CD14-positive monocyte (primary cell): ENCODE data around the gene C19orf67. TPM values are rescaled to one million over a fixed set of nuclear protein-coding genes. Genes with fewer than 3 reads are reported as not detected.

Experiments
- DNase-seq, 3 donors: peaks; one replicate each; pipeline ENCODE4 v3.0.0-alpha.2; 2011 to 2022
- H2AFZ ChIP-seq: 2 replicates; pipeline ENCODE4 v1.6.0; 2012; ENCODE audit warnings: mild to moderate bottlenecking, low read depth, low read length, inconsistent platforms; ENCODE audit not compliant: insufficient read depth, poor library complexity, severe bottlenecking
- H3K27ac ChIP-seq, 2 donors: 1 replicate in 1 of 2; 2 replicates in 1 of 2; pipeline ENCODE4 v1.5.1; 2012 to 2013; ENCODE audit warnings: low read length in 2 of 2, control low read depth in 1 of 2, inconsistent platforms in 1 of 2, low read depth in 1 of 2, mild to moderate bottlenecking in 1 of 2
- H3K27me3 ChIP-seq, 2 donors: one replicate each; pipeline versions ENCODE4 v1.6.0 to v1.6.1; 2011 to 2013; ENCODE audit warnings: low read length in 2 of 2; ENCODE audit not compliant: control insufficient read depth in 2 of 2, insufficient read depth in 2 of 2
- H3K36me3 ChIP-seq, 2 donors: replicated peaks in 1 of 2; 1 replicate in 1 of 2; 2 replicates in 1 of 2; pipeline versions ENCODE4 v1.5.1 to v1.6.1; 2012 to 2013; ENCODE audit warnings: low read length in 2 of 2, control low read depth in 1 of 2, inconsistent platforms in 1 of 2, mild to moderate bottlenecking in 1 of 2; ENCODE audit not compliant: insufficient read depth in 2 of 2, control insufficient read depth in 1 of 2
- H3K4me1 ChIP-seq, 2 donors: 1 replicate in 1 of 2; 2 replicates in 1 of 2; pipeline versions ENCODE4 v1.5.1 to v1.6.1; 2012 to 2013; ENCODE audit warnings: low read length in 2 of 2, control low read depth in 1 of 2, inconsistent platforms in 1 of 2, mild to moderate bottlenecking in 1 of 2, moderate library complexity in 1 of 2; ENCODE audit not compliant: insufficient read depth in 2 of 2, control insufficient read depth in 1 of 2
- H3K4me2 ChIP-seq: replicated peaks from 2 replicates; pipeline ENCODE3; 2012; ENCODE audit warnings: low read length, moderate library complexity, mild to moderate bottlenecking; ENCODE audit not compliant: poor library complexity, severe bottlenecking; ENCODE audit errors: extremely low read depth
- H3K4me3 ChIP-seq, 3 experiments: fragments of 200-600 bp in 1 of 3; sonication (generic) in 1 of 3; replicated peaks in 1 of 3; 1 replicate in 2 of 3; 2 replicates in 1 of 3; pipeline ENCODE4 v1.5.1; 2011 to 2013; ENCODE audit warnings: low read length in 3 of 3, mild to moderate bottlenecking in 3 of 3, control low read depth in 2 of 3, low read depth in 2 of 3, inconsistent platforms in 1 of 3, moderate library complexity in 1 of 3
- H3K79me2 ChIP-seq: 2 replicates; pipeline ENCODE4 v1.6.0; 2012; ENCODE audit warnings: mild to moderate bottlenecking, control low read depth, inconsistent platforms, low read length, moderate library complexity; ENCODE audit not compliant: insufficient read depth
- H3K9ac ChIP-seq: 2 replicates; pipeline ENCODE4 v1.6.0; 2017; ENCODE audit warnings: low read length, mild to moderate bottlenecking; ENCODE audit not compliant: insufficient read depth, poor library complexity, severe bottlenecking
- H3K9me3 ChIP-seq, 2 donors: replicated peaks in 1 of 2; 1 replicate in 1 of 2; 2 replicates in 1 of 2; pipeline versions ENCODE4 v1.5.1 to v1.6.1; 2012 to 2013; ENCODE audit warnings: low read length in 2 of 2, control low read depth in 1 of 2; ENCODE audit not compliant: control insufficient read depth in 1 of 2, insufficient read depth in 1 of 2
- H4K20me1 ChIP-seq: 2 replicates; pipeline ENCODE4 v1.6.0; 2012; ENCODE audit warnings: mild to moderate bottlenecking, low read length, control low read depth, moderate library complexity; ENCODE audit not compliant: insufficient read depth
- H3K27ac Mint-ChIP-seq, 7 donors: one replicate each; pipeline ENCODE4 v1.8.0; 2020; ENCODE audit warnings: mild to moderate bottlenecking in 7 of 7, mixed read lengths in 7 of 7, moderate library complexity in 6 of 7, inconsistent platforms in 2 of 7
- H3K27me3 Mint-ChIP-seq, 3 donors: one replicate each; pipeline ENCODE4 v1.8.0; 2021 to 2022; ENCODE audit warnings: low read depth in 3 of 3, mild to moderate bottlenecking in 3 of 3, mixed read lengths in 3 of 3, moderate library complexity in 3 of 3, inconsistent platforms in 1 of 3
- H3K36me3 Mint-ChIP-seq, 2 donors: one replicate each; pipeline ENCODE4 v1.8.0; 2020; ENCODE audit warnings: mixed read lengths in 2 of 2, inconsistent platforms in 1 of 2, mild to moderate bottlenecking in 1 of 2
- H3K4me1 Mint-ChIP-seq: one replicate; pipeline ENCODE4 v1.8.0; 2020; ENCODE audit warnings: mild to moderate bottlenecking, mixed read lengths
- H3K4me3 Mint-ChIP-seq, 2 donors: one replicate each; pipeline ENCODE4 v1.8.0; 2020; ENCODE audit warnings: mild to moderate bottlenecking in 2 of 2, mixed read lengths in 2 of 2, moderate library complexity in 1 of 2
- H3K9me3 Mint-ChIP-seq, 7 donors: one replicate each; pipeline ENCODE4 v1.8.0; 2020 to 2022; ENCODE audit warnings: mixed read lengths in 7 of 7, mild to moderate bottlenecking in 6 of 7, moderate library complexity in 6 of 7, inconsistent platforms in 2 of 7
- WGBS: methylation state at CpG from one replicate; pipeline ENCODE4 v1.1.5; 2013; ENCODE audit warnings: missing lambda C conversion rate; ENCODE audit not compliant: insufficient coverage; 5-methylcytosine and 5-hydroxymethylcytosine counted together
- intact Hi-C, 2 donors: fragments of 100-400 bp; cut with micrococcal nuclease; formaldehyde crosslinking; loops; one replicate each; pipeline versions ENCODE4 v1.15.0 to v1.15.1; 2023
- polyA plus RNA-seq, 3 donors: library from polyadenylated mRNA; depleted of rRNA in 1 of 3; unstranded in 2 of 3; stranded (reverse) in 1 of 3; fragments of 300-500 nt in 2 of 3; fragments of >200 nt in 1 of 3; fragmentation: Illumina TruSeq in 2 of 3; gene quantifications; 1 replicate in 2 of 3; 2 replicates in 1 of 3; pipeline ENCODE4 v1.2.3, GENCODE V29; 2012 to 2021
- TF ChIP-seq, protein P1 (sequence below): fragments of 200-600 bp; IDR thresholded peaks from one replicate; pipeline ENCODE4 v1.8.0; 2022; ENCODE audit warnings: antibody characterized with exemption, mild to moderate bottlenecking

Gene C19orf67
- polyA plus RNA-seq, 3 donors = not detected

- no peak overlapping the region for H2AFZ ChIP-seq
- H3K27me3 Mint-ChIP-seq = peaks cover 9 to 23% (median 18%) of the 10 kb centered on the region in 3 donors
- TF ChIP-seq, protein P1, sequence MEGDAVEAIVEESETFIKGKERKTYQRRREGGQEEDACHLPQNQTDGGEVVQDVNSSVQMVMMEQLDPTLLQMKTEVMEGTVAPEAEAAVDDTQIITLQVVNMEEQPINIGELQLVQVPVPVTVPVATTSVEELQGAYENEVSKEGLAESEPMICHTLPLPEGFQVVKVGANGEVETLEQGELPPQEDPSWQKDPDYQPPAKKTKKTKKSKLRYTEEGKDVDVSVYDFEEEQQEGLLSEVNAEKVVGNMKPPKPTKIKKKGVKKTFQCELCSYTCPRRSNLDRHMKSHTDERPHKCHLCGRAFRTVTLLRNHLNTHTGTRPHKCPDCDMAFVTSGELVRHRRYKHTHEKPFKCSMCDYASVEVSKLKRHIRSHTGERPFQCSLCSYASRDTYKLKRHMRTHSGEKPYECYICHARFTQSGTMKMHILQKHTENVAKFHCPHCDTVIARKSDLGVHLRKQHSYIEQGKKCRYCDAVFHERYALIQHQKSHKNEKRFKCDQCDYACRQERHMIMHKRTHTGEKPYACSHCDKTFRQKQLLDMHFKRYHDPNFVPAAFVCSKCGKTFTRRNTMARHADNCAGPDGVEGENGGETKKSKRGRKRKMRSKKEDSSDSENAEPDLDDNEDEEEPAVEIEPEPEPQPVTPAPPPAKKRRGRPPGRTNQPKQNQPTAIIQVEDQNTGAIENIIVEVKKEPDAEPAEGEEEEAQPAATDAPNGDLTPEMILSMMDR = no peak
- no peak overlapping the region for H3K4me3 ChIP-seq
- peaks cover 0 to 6% of the 10 kb centered on the region in 2 donors for H3K27me3 ChIP-seq
- no peaks in the 10 kb centered on the region for H4K20me1 ChIP-seq
- H3K27ac Mint-ChIP-seq = no peak overlapping the region
- no peak for DNase-seq
- no peaks in the 10 kb centered on the region for H3K36me3 ChIP-seq
- no peak overlapping the region for H3K9ac ChIP-seq
- no peak overlapping the region for H3K4me3 Mint-ChIP-seq
- no peak overlapping the region for H3K27ac ChIP-seq
- no peak overlapping the region for H3K4me2 ChIP-seq
- H3K36me3 Mint-ChIP-seq = peaks cover 0 to 3% of the 10 kb centered on the region in 2 donors
- no peaks in the 10 kb centered on the region for H3K9me3 ChIP-seq
- H3K4me1 Mint-ChIP-seq = peaks cover 5% of the 10 kb centered on the region
- H3K9me3 Mint-ChIP-seq = peaks cover 0 to 2% (median 0%) of the 10 kb centered on the region in 7 donors
- WGBS = 78% methylated on average over 2 of the region's 2 CpGs
- intact Hi-C loops = no loop called here
- no peaks in the 10 kb centered on the region for H3K79me2 ChIP-seq
- no peaks in the 10 kb centered on the region for H3K4me1 ChIP-seq
These were observed 19.4 kb downstream of the C19orf67 start for GRCh38 chr19:14066134-14066533.

DNA sequence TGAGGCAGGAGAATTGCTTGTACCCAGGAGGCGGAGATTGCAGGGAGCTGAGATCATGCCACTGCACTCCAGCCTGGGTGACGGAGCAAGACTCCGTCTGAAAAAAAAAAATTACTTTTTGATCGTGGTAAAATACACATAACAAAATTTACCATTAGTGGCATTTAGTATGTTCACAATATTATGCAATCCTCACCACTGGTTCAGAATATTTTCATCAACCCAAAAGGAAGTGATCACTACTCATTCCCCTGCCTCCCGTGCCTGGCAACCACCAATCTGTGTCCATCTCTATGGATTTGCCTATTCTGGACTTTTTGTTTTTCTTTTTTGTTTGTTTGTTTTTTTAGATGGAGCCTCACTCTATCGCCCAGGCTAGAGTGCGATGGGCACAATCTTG is 22.5 kb downstream of the C19orf67 start:
- H3K4me3 ChIP-seq = no peak overlapping the region
- no peak overlapping the region for H3K9ac ChIP-seq
- H3K4me1 ChIP-seq = peaks cover under 1 to 3% of the 10 kb centered on the region in 2 donors
- Mint-ChIP-seq H3K4me1 (peaks cover 13% of the 10 kb centered on the region), H3K27me3 (peaks cover 25 to 42% (median 39%) of the 10 kb centered on the region in 3 donors), H3K27ac (peak overlapping the region in 1 of 7 donors; percentile 38), H3K9me3 (peaks cover 0 to 12% (median 1%) of the 10 kb centered on the region in 7 donors), H3K4me3 (no peak overlapping the region), H3K36me3 (peaks cover 4% of the 10 kb centered on the region in 2 donors)
- no peaks in the 10 kb centered on the region for H3K36me3 ChIP-seq
- H3K27me3 ChIP-seq = peaks cover 11 to 30% of the 10 kb centered on the region in 2 donors
- no peaks in the 10 kb centered on the region for H4K20me1 ChIP-seq
- TF ChIP-seq, protein P1 = no peak
- no peaks in the 10 kb centered on the region for H3K79me2 ChIP-seq
- intact Hi-C loops = no loop called here
- peak in 1 of 3 donors; percentile 14 for DNase-seq
- no peak overlapping the region for H3K27ac ChIP-seq
- H2AFZ ChIP-seq = no peak overlapping the region
- no peak overlapping the region for H3K4me2 ChIP-seq
- H3K9me3 ChIP-seq = peaks cover 0 to 3% of the 10 kb centered on the region in 2 donors
- WGBS = no CpG with 5 or more reads among the region's 7 CpGs
